ENCODE data around the gene RPL36AL.

Gene RPL36AL

DNA sequence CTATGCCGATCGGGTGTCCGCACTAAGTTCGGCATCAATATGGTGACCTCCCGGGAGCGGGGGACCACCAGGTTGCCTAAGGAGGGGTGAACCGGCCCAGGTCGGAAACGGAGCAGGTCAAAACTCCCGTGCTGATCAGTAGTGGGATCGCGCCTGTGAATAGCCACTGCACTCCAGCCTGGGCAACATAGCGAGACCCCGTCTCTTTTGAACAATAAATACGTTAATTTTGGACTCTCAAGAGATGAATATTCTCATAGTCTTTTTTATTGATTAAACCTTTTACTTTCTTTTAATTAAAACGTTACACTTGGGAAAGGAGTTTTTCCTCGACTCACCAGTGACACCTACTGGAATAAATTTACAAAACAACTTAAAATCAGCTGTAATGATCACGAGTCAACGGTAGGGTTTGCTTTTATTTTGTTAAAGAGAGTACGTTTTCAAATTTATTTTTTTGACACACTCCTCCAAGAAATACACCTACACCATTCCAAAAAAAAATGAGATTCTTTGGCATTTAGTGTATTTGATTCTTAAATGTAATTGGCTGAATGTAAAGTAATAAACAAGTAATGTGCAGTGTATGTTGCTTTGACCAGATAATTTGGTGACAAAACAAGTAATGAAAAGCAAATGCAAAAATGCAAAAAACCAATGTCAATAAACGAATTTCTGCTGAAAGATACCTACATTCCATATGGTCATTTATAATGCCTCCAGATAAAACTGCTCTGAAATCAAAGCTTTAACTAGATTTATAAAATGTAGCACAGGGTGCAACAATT lies 33.6 kb downstream of the RPL36AL start:
- TF ChIP-seq ZBTB7A (IDR thresholded peaks at IDR 0.05; ENCODE audit: low read depth) (no peak), FOXM1 (IDR thresholded peaks at IDR 0.05; ENCODE audit: borderline replicate concordance, low read depth) (no peak), TAF1 (IDR thresholded peaks at IDR 0.05; ENCODE audit: low read depth) (no peak), NFIC (IDR thresholded peaks at IDR 0.05) (no peak), EP300 (IDR thresholded peaks at IDR 0.05; ENCODE audit: borderline replicate concordance) (no peak), CEBPB (IDR thresholded peaks at IDR 0.05) (no peak), TCF12 (IDR thresholded peaks at IDR 0.05; ENCODE audit: low read depth) (no peak), CREB1 (IDR thresholded peaks at IDR 0.05; ENCODE audit: low read depth) (no peak; the same call in 1 of the 2 replicates), EGR1 (IDR thresholded peaks at IDR 0.05) (no peak), RAD21 (IDR thresholded peaks at IDR 0.05; ENCODE audit: low read depth) (peak; percentile 36), TEAD4 (IDR thresholded peaks at IDR 0.05) (peak; percentile 49; the same call in 1 of the 2 replicates), YY1 (IDR thresholded peaks at IDR 0.05; ENCODE audit: low read depth) (0 out of 2 replicates have a peak, but pooled peaks have one; percentile 21)
- TF ChIP-seq, protein P1, sequence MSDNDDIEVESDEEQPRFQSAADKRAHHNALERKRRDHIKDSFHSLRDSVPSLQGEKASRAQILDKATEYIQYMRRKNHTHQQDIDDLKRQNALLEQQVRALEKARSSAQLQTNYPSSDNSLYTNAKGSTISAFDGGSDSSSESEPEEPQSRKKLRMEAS (IDR thresholded peaks at IDR 0.05) = no peak
- TF ChIP-seq, protein P2, sequence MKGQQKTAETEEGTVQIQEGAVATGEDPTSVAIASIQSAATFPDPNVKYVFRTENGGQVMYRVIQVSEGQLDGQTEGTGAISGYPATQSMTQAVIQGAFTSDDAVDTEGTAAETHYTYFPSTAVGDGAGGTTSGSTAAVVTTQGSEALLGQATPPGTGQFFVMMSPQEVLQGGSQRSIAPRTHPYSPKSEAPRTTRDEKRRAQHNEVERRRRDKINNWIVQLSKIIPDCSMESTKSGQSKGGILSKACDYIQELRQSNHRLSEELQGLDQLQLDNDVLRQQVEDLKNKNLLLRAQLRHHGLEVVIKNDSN (IDR thresholded peaks at IDR 0.05) = no peak
- TF ChIP-seq, protein P3, sequence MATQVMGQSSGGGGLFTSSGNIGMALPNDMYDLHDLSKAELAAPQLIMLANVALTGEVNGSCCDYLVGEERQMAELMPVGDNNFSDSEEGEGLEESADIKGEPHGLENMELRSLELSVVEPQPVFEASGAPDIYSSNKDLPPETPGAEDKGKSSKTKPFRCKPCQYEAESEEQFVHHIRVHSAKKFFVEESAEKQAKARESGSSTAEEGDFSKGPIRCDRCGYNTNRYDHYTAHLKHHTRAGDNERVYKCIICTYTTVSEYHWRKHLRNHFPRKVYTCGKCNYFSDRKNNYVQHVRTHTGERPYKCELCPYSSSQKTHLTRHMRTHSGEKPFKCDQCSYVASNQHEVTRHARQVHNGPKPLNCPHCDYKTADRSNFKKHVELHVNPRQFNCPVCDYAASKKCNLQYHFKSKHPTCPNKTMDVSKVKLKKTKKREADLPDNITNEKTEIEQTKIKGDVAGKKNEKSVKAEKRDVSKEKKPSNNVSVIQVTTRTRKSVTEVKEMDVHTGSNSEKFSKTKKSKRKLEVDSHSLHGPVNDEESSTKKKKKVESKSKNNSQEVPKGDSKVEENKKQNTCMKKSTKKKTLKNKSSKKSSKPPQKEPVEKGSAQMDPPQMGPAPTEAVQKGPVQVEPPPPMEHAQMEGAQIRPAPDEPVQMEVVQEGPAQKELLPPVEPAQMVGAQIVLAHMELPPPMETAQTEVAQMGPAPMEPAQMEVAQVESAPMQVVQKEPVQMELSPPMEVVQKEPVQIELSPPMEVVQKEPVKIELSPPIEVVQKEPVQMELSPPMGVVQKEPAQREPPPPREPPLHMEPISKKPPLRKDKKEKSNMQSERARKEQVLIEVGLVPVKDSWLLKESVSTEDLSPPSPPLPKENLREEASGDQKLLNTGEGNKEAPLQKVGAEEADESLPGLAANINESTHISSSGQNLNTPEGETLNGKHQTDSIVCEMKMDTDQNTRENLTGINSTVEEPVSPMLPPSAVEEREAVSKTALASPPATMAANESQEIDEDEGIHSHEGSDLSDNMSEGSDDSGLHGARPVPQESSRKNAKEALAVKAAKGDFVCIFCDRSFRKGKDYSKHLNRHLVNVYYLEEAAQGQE (IDR thresholded peaks at IDR 0.05; ENCODE audit: low read depth) = no peak

DNA sequence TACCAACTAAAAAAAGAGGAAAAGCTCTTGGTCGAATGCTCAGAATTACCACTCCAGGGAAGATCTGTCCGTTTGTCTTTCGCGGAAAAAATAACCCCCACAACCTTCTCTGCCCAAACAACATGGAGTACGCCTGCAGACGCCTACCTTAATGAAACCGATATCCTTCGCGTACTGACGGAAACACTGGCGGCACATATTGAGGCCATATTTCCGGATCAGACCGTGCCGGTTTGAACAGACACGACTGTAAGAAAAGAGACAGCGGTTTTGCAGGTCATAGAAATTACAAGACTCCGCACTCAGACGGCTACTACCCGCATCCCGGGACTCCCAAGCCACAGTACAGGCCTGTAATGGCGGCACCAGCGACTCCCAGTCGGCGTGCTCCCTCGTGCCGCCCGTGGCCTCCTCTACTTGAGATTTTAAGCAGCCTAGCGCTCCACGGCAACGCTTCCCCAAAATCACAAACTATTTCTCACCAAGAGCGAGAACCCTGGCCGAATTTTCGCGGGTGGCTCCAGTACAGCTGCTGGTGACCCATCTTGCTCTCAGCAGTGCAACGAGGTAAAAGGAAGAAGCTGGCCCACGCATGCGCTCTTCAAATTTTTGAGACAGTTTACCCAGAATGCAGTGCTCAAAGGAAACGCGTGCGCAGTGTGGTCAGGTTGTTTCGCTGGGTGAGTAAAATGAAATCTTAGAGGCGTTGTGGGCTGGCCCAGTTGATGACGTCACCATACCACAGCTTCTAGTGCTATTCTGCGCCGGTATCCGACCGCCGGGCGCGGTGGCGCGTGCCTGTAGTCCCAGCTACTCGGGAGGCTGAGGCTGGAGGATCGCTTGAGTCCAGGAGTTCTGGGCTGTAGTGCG lies 34.4 kb downstream of the RPL36AL start, which contains the start of gene RPS29:
Gene RPS29 (minus strand): TSS at position 578 of the 870 bp plus-strand sequence. CDS start 34 bp downstream, at position 544.
- TF ChIP-seq CEBPB (IDR thresholded peaks at IDR 0.05) = no peak
- TF ChIP-seq, protein P3 (IDR thresholded peaks at IDR 0.05; ENCODE audit: low read depth) = no peak; the same call in 1 of the 2 replicates
- TF ChIP-seq TEAD4 (IDR thresholded peaks at IDR 0.05) = peak; percentile 57
- peak; percentile 94 for TF ChIP-seq TAF1 (IDR thresholded peaks at IDR 0.05; ENCODE audit: low read depth)
- no peak for TF ChIP-seq ZBTB7A (IDR thresholded peaks at IDR 0.05; ENCODE audit: low read depth)
- TF ChIP-seq YY1 (IDR thresholded peaks at IDR 0.05; ENCODE audit: low read depth) = peak; percentile 89
- peak; percentile 85 for TF ChIP-seq CREB1 (IDR thresholded peaks at IDR 0.05; ENCODE audit: low read depth)
- no peak for TF ChIP-seq EP300 (IDR thresholded peaks at IDR 0.05; ENCODE audit: borderline replicate concordance)
- TF ChIP-seq RAD21 (IDR thresholded peaks at IDR 0.05; ENCODE audit: low read depth) = no peak
- no peak; the same call in 1 of the 2 replicates for TF ChIP-seq FOXM1 (IDR thresholded peaks at IDR 0.05; ENCODE audit: borderline replicate concordance, low read depth)
- TF ChIP-seq EGR1 (IDR thresholded peaks at IDR 0.05) = 0 out of 2 replicates have a peak, but pooled peaks have one; percentile 31
- TF ChIP-seq, protein P2 (IDR thresholded peaks at IDR 0.05) = no peak
- no peak for TF ChIP-seq NFIC (IDR thresholded peaks at IDR 0.05)
- TF ChIP-seq, protein P1 (IDR thresholded peaks at IDR 0.05) = peak; percentile 88
- no peak; the same call in 1 of the 2 replicates for TF ChIP-seq TCF12 (IDR thresholded peaks at IDR 0.05; ENCODE audit: low read depth)

DNA sequence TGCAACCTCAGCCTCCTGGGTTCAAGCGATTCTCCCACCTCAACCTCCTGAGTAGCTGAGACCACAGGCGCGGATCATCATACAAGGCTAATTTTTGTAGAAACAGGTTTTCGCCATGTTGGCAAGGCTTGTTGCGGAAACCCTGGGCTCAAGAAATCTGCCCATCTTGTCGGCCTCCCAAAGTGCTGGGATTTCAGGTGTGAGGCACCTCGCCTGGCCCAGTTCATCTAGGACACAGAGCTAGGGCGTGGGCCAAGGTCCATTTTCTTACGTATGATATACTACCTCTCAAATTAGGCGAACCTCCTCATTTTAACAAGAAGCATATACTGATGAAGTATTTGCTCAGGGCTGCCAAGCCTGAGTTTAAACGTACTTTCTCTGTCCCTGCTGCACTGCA lies 36.4 kb downstream of the RPL36AL start:
- TF ChIP-seq RAD21 (IDR thresholded peaks at IDR 0.05; ENCODE audit: low read depth) = no peak
- TF ChIP-seq, protein P3 (IDR thresholded peaks at IDR 0.05; ENCODE audit: low read depth) = no peak
- TF ChIP-seq CREB1 (IDR thresholded peaks at IDR 0.05; ENCODE audit: low read depth) = no peak
- TF ChIP-seq EGR1 (IDR thresholded peaks at IDR 0.05) = no peak
- TF ChIP-seq TAF1 (IDR thresholded peaks at IDR 0.05; ENCODE audit: low read depth) = no peak
- no peak for TF ChIP-seq TCF12 (IDR thresholded peaks at IDR 0.05; ENCODE audit: low read depth)
- TF ChIP-seq, protein P2 (IDR thresholded peaks at IDR 0.05) = no peak
- TF ChIP-seq NFIC (IDR thresholded peaks at IDR 0.05) = no peak
- TF ChIP-seq CEBPB (IDR thresholded peaks at IDR 0.05) = no peak
- no peak for TF ChIP-seq YY1 (IDR thresholded peaks at IDR 0.05; ENCODE audit: low read depth)

Data from Ishikawa (cell line).